ENCODE data around the gene STON1.
"Not testable (repeated sequence)": the region's sequence is repeated elsewhere in the genome, so short reads cannot be mapped to it uniquely, and the experiment has no call there.

The STON1 gene

GRCh38 chr2:48514348-48515003 is 15.5 kb upstream of the STON1 start:
- peaks cover 28% of the 10 kb centered on the region for H3K36me3 Mint-ChIP-seq
- no peak overlapping the region for H3K4me3 Mint-ChIP-seq
- H3K9me3 Mint-ChIP-seq, result no peaks in the 10 kb centered on the region
- H3K4me1 Mint-ChIP-seq, result peaks cover 4% of the 10 kb centered on the region
- H3K27me3 Mint-ChIP-seq, result no peaks in the 10 kb centered on the region
- H3K27ac Mint-ChIP-seq, result no peak overlapping the region

- no peak overlapping the region for H3K27ac Mint-ChIP-seq
- no peaks in the 10 kb centered on the region for H3K27me3 Mint-ChIP-seq
- peaks cover 28% of the 10 kb centered on the region for H3K36me3 Mint-ChIP-seq
- no peaks in the 10 kb centered on the region for H3K9me3 Mint-ChIP-seq
- H3K4me3 Mint-ChIP-seq, result no peak overlapping the region
- no peaks in the 10 kb centered on the region for H3K4me1 Mint-ChIP-seq
These were observed 14.4 kb upstream of the STON1 start for GRCh38 chr2:48515513-48515985.

- H3K4me1 Mint-ChIP-seq, result no peaks in the 10 kb centered on the region
- H3K4me3 Mint-ChIP-seq, result no peak overlapping the region
- H3K9me3 Mint-ChIP-seq, result no peaks in the 10 kb centered on the region
- peaks cover 21% of the 10 kb centered on the region for H3K36me3 Mint-ChIP-seq
- no peaks in the 10 kb centered on the region for H3K27me3 Mint-ChIP-seq
- H3K27ac Mint-ChIP-seq, result no peak overlapping the region
These were observed 10.4 kb upstream of the STON1 start for GRCh38 chr2:48519593-48519992.

- H3K27me3 Mint-ChIP-seq, H3K27ac Mint-ChIP-seq: not testable (repeated sequence)
- H3K36me3 Mint-ChIP-seq, result peaks cover 11% of the 10 kb centered on the region
These were observed 5.2 kb upstream of the STON1 start for GRCh38 chr2:48524756-48525155.

GRCh38 chr2:48525269-48525943 is 4.5 kb upstream of the STON1 start:
- H3K4me3 Mint-ChIP-seq, result no peak overlapping the region
- no peak overlapping the region for H3K27ac Mint-ChIP-seq
- no peaks in the 10 kb centered on the region for H3K9me3 Mint-ChIP-seq

More at GRCh38 chr2:48524756-48525155, 5.2 kb upstream of the STON1 start:
- H3K4me1 Mint-ChIP-seq, H3K4me3 Mint-ChIP-seq, H3K9me3 Mint-ChIP-seq: not testable (repeated sequence)

GRCh38 chr2:48527226-48527885 is 2.6 kb upstream of the STON1 start:
- H3K36me3 Mint-ChIP-seq, result peaks cover 4% of the 10 kb centered on the region
- H3K27ac Mint-ChIP-seq, result no peak overlapping the region
- no peaks in the 10 kb centered on the region for H3K27me3 Mint-ChIP-seq
- no peaks in the 10 kb centered on the region for H3K9me3 Mint-ChIP-seq
- H3K4me3 Mint-ChIP-seq, result no peak overlapping the region
- H3K4me1 Mint-ChIP-seq, result peaks cover 16% of the 10 kb centered on the region

More at GRCh38 chr2:48525269-48525943, 4.5 kb upstream of the STON1 start:
- peaks cover 10% of the 10 kb centered on the region for H3K4me1 Mint-ChIP-seq
- peaks cover 10% of the 10 kb centered on the region for H3K36me3 Mint-ChIP-seq
- no peaks in the 10 kb centered on the region for H3K27me3 Mint-ChIP-seq

DNA sequence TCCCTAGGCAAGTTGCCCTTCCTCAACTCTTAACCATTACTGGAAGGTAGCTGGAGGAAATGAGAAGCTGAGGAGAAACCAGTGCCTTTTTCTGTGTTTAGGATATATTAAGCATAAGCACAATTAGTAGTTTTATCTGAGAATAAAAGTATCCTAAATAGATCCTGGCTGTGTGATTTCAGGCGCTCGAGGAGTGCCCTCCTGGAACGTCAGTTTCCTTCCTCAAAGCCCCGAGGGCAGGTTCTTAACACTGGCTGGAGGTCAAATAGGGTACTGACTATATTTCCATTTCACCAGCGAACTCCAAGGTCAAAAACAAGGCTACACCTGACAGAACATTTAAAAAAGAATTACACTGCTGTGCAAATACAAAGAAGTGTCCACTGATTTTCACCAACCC is 1.5 kb upstream of the STON1 start:
- no peaks in the 10 kb centered on the region for H3K9me3 Mint-ChIP-seq
- H3K4me1 Mint-ChIP-seq, result peaks cover 16% of the 10 kb centered on the region
- peak overlapping the region; percentile 61 for H3K4me3 Mint-ChIP-seq
- H3K27me3 Mint-ChIP-seq, result no peaks in the 10 kb centered on the region
- H3K27ac Mint-ChIP-seq, result no peak overlapping the region
- H3K36me3 Mint-ChIP-seq, result peaks cover 4% of the 10 kb centered on the region

GRCh38 chr2:48529194-48529593 is 760 bp upstream of the STON1 start:
- no peaks in the 10 kb centered on the region for H3K9me3 Mint-ChIP-seq

DNA sequence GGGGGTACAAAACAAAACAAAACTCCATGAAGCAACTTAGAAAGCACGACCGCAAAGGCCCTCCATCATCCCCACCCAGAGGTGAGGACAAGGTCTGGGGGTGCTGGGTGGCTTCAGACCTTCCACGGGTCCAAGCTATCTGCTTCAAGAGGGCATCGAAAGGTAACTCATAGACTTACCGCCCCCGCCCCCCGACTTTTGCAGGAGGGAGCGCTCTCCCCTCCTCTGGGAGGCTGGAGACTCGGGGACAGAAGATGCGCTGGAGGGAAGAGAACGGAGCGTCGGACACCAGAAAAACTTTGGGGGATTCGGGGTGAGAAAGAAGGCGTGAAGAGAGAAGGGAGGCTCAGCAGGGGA is 300 bp upstream of the STON1 start:
- H3K36me3 Mint-ChIP-seq, result peaks cover 3% of the 10 kb centered on the region
- peak overlapping the region; percentile 72 for H3K27ac Mint-ChIP-seq
- H3K9me3 Mint-ChIP-seq, result no peaks in the 10 kb centered on the region
- no peaks in the 10 kb centered on the region for H3K27me3 Mint-ChIP-seq
- peaks cover 16% of the 10 kb centered on the region for H3K4me1 Mint-ChIP-seq
- peak overlapping the region; percentile 91 for H3K4me3 Mint-ChIP-seq

More at GRCh38 chr2:48529194-48529593, 760 bp upstream of the STON1 start:
- H3K27me3 Mint-ChIP-seq, result no peaks in the 10 kb centered on the region
- H3K4me1 Mint-ChIP-seq, result peaks cover 16% of the 10 kb centered on the region
- H3K27ac Mint-ChIP-seq, result no peak overlapping the region
- no peak overlapping the region for H3K4me3 Mint-ChIP-seq
- peaks cover 4% of the 10 kb centered on the region for H3K36me3 Mint-ChIP-seq

- H3K4me1 Mint-ChIP-seq, result peaks cover 16% of the 10 kb centered on the region
- no peaks in the 10 kb centered on the region for H3K36me3 Mint-ChIP-seq
- no peaks in the 10 kb centered on the region for H3K27me3 Mint-ChIP-seq
- peak overlapping the region; percentile 80 for H3K4me3 Mint-ChIP-seq
- H3K27ac Mint-ChIP-seq, result peak overlapping the region; percentile 17
- no peaks in the 10 kb centered on the region for H3K9me3 Mint-ChIP-seq
These were observed 1.2 kb downstream of the STON1 start for GRCh38 chr2:48531141-48531648.

GRCh38 chr2:48532174-48532573 is 2.2 kb downstream of the STON1 start:
- H3K4me3 Mint-ChIP-seq, result no peak overlapping the region
- peaks cover 16% of the 10 kb centered on the region for H3K4me1 Mint-ChIP-seq
- no peak overlapping the region for H3K27ac Mint-ChIP-seq
- no peaks in the 10 kb centered on the region for H3K36me3 Mint-ChIP-seq
- H3K9me3 Mint-ChIP-seq, result no peaks in the 10 kb centered on the region
- H3K27me3 Mint-ChIP-seq, result no peaks in the 10 kb centered on the region

GRCh38 chr2:48532824-48533223 is 2.9 kb downstream of the STON1 start:
- no peaks in the 10 kb centered on the region for H3K27me3 Mint-ChIP-seq
- H3K27ac Mint-ChIP-seq, result no peak overlapping the region
- H3K4me3 Mint-ChIP-seq, result no peak overlapping the region

DNA sequence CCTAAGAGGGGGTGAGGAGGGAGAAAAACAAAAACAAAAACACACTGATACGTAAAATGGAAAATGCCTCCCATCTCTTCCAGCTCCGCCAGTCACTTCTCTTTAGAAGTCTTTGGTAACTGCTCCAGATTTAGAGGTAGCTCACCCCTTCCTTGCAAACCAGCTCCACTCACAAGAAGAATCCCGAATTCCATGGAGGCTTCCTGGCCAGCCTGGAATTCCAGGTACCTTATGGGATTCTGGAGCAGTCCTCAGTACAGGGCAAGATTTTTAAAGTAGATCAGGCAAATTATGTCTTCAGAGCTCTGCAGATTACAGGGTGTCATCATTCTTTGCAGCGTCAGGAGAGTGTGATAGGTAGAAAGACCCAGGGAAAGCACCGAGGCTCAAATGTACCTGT is 4.8 kb downstream of the STON1 start:
- no peaks in the 10 kb centered on the region for H3K36me3 Mint-ChIP-seq
- no peak overlapping the region for H3K27ac Mint-ChIP-seq
- H3K4me1 Mint-ChIP-seq, result peaks cover 6% of the 10 kb centered on the region
- no peak overlapping the region for H3K4me3 Mint-ChIP-seq
- H3K9me3 Mint-ChIP-seq, result no peaks in the 10 kb centered on the region
- H3K27me3 Mint-ChIP-seq, result no peaks in the 10 kb centered on the region

More at GRCh38 chr2:48532824-48533223, 2.9 kb downstream of the STON1 start:
- Mint-ChIP-seq H3K36me3 (no peaks in the 10 kb centered on the region), H3K9me3 (no peaks in the 10 kb centered on the region), H3K4me1 (peaks cover 16% of the 10 kb centered on the region)

GRCh38 chr2:48540237-48540935 is 10.4 kb downstream of the STON1 start:
- H3K27me3 Mint-ChIP-seq, result no peaks in the 10 kb centered on the region
- no peaks in the 10 kb centered on the region for H3K9me3 Mint-ChIP-seq
- H3K4me3 Mint-ChIP-seq, result no peak overlapping the region
- no peaks in the 10 kb centered on the region for H3K36me3 Mint-ChIP-seq
- no peak overlapping the region for H3K27ac Mint-ChIP-seq
- H3K4me1 Mint-ChIP-seq, result no peaks in the 10 kb centered on the region

GRCh38 chr2:48541666-48542389 is 11.9 kb downstream of the STON1 start:
- H3K36me3 Mint-ChIP-seq, result no peaks in the 10 kb centered on the region
- H3K9me3 Mint-ChIP-seq, result no peaks in the 10 kb centered on the region
- no peaks in the 10 kb centered on the region for H3K4me1 Mint-ChIP-seq
- H3K27ac Mint-ChIP-seq, result no peak overlapping the region
- H3K27me3 Mint-ChIP-seq, result no peaks in the 10 kb centered on the region
- H3K4me3 Mint-ChIP-seq, result no peak overlapping the region

Data from activated naive CD4-positive, alpha-beta T cell treated with anti-CD3 and anti-CD28 coated beads, Interleukin-2, amount 50 U/mL, for 24 hours (primary cell).